HL-60 (cell line): Measurements from ENCODE around the gene ANKRD33.

Source experiments
- DNase-seq, 2 experiments: peaks; one replicate each; pipeline ENCODE4 v3.0.0-alpha.2; 2010 to 2020; ENCODE audit warnings: low read depth in 1 of 2, low spot score in 1 of 2
- H3K27ac ChIP-seq: fragments of 250-450 bp; sonication (Bioruptor Pico); replicated peaks from 2 replicates; pipeline ENCODE4 v1.5.1; 2020; ENCODE audit warnings: mild to moderate bottlenecking, moderate library complexity
- H3K27me3 ChIP-seq: fragments of 250-450 bp; sonication (Bioruptor Pico); 2 replicates; pipeline ENCODE4 v1.5.1; 2021; ENCODE audit warnings: mild to moderate bottlenecking, moderate library complexity; ENCODE audit not compliant: insufficient read depth, poor library complexity, severe bottlenecking
- H3K4me3 ChIP-seq: replicated peaks from 2 replicates; pipeline ENCODE4 v1.5.1; 2011; ENCODE audit warnings: mild to moderate bottlenecking, control low read depth, low read length; ENCODE audit not compliant: insufficient read depth
- CTCF ChIP-seq: IDR thresholded peaks from one replicate; pipeline ENCODE4 v1.5.1; 2011; ENCODE audit warnings: low read length, control low read depth, inconsistent platforms; ENCODE audit not compliant: insufficient read depth
- GABPA ChIP-seq: IDR thresholded peaks from 2 replicates; pipeline ENCODE4 v1.6.1; 2012; ENCODE audit warnings: low read depth
- POLR2AphosphoS5 ChIP-seq: IDR thresholded peaks from 2 replicates; pipeline ENCODE4 v1.6.1; 2012; ENCODE audit warnings: low read depth
- REST ChIP-seq: IDR thresholded peaks from 2 replicates; pipeline ENCODE4 v1.6.1; 2012; ENCODE audit warnings: low read depth; ENCODE audit not compliant: insufficient replicate concordance
- SPI1 ChIP-seq: IDR thresholded peaks from 2 replicates; pipeline ENCODE4 v1.6.1; 2012; ENCODE audit warnings: low read depth, mild to moderate bottlenecking, borderline replicate concordance

ANKRD33 gene

GRCh38 chr12:51895378-51896135 lies 7.7 kb downstream of the ANKRD33 start:
- H3K27ac ChIP-seq, result no peak overlapping the region
- no peak for DNase-seq

GRCh38 chr12:51896236-51896635 lies 8.3 kb downstream of the ANKRD33 start:
- Histone ChIP-seq H3K27ac (no peak overlapping the region), H3K4me3 (no peak overlapping the region), H3K27me3 (no peaks in the 10 kb centered on the region)
- no peak for DNase-seq
- TF ChIP-seq GABPA (no peak), CTCF (no peak), SPI1 (no peak), REST (no peak), POLR2AphosphoS5 (no peak)

More at GRCh38 chr12:51895378-51896135, 7.7 kb downstream of the ANKRD33 start:
- TF ChIP-seq CTCF, result no peak
- TF ChIP-seq GABPA, result no peak
- no peak for TF ChIP-seq POLR2AphosphoS5
- no peaks in the 10 kb centered on the region for H3K27me3 ChIP-seq
- H3K4me3 ChIP-seq, result no peak overlapping the region

GRCh38 chr12:51897181-51897580 lies 9.3 kb downstream of the ANKRD33 start:
- TF ChIP-seq CTCF (no peak), GABPA (no peak)
- H3K27me3 ChIP-seq, result no peaks in the 10 kb centered on the region

GRCh38 chr12:51898506-51898905 lies 10.6 kb downstream of the ANKRD33 start:
- TF ChIP-seq REST, result no peak
- no peak for TF ChIP-seq SPI1
- no peak for TF ChIP-seq POLR2AphosphoS5
- TF ChIP-seq GABPA, result no peak
- TF ChIP-seq CTCF, result no peak
- Histone ChIP-seq H3K27me3 (no peaks in the 10 kb centered on the region), H3K27ac (no peak overlapping the region), H3K4me3 (no peak overlapping the region)
- DNase-seq, result no peak

More at GRCh38 chr12:51897181-51897580, 9.3 kb downstream of the ANKRD33 start:
- no peak for DNase-seq
- Histone ChIP-seq H3K4me3 (no peak overlapping the region), H3K27ac (no peak overlapping the region)
